Hematopoietic multipotent progenitor cell treated with erythropoietin and hydrocortisone succinate and interleukin-3 and kit ligand, for 17 days (in vitro differentiated cells): ENCODE measurements around the gene TMC2.

ENCODE experiments used
- DNase-seq: peaks from one replicate; pipeline ENCODE4 v3.0.0-alpha.2; 2015; ENCODE audit warnings: low spot score

The TMC2 gene

DNA sequence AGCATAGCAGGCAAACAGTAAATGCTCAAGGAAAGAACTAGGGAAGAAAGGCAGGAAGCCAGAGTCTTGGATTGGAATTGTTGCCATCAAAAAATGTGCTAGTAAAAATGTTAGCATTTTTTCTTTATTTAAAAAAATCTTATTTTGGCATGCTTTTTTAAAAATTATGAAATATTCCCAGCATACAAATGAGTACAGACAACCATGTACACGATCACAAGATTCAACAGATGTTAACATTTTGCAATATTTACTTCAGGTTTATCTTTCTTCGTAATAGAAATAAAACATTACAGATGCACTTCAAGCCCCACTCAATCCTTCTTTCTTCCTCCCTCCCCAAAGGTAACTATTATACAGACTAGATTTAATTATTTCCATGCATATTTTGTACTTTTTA lies 88.7 kb downstream of the TMC2 start:
- no peak for DNase-seq

DNA sequence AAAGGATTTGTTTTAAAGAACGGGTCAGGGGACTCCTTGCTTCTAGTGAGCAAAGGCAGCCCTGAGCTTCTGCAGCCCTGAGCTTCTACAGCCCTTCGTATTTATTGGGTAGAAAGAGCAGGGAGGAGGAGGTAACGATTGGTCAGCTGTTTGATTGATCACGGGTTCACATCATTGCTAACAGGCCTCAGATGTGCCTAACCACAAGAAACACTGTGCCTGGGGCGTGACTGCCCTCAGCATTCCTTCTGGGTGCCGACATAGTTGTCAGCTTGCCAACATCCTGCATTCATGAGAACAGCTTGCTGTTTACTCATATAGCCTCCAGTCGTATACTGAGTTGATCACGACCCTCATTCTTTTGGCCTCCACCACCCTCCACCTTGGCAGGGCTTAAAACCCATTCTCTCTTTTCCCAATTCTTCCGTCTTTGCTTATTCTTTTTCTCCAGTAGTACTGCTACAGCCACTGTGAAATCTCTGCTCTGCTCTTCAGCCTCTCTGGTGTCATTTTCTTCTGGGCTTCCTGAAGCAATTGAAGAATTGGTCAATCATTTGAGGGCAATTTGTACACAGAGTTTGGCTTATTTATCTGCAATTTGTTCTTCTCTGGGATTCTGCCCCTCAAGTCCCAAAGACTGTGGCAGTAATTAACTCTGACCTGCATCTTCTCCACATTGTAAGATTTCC lies 90.6 kb downstream of the TMC2 start:
- no peak for DNase-seq

DNA sequence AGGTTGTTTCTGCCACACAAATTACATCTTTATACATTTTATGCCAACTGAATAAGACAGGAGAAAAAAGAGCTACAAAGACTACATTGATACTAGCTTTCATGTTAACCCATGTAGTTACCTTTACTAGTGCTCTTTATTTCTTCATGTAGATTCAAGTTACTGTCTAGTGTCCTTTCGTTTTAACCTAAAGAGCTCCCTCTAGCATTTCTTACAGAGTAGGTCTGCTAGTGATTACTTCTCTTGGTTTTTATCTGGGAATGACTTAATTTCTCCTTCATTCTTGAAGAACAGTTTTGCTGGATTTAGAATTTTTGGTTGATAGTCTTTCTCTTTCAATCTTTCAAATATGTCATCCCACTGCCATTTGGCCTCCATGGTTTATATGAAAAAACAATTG lies 94.9 kb downstream of the TMC2 start:
- no peak for DNase-seq

DNA sequence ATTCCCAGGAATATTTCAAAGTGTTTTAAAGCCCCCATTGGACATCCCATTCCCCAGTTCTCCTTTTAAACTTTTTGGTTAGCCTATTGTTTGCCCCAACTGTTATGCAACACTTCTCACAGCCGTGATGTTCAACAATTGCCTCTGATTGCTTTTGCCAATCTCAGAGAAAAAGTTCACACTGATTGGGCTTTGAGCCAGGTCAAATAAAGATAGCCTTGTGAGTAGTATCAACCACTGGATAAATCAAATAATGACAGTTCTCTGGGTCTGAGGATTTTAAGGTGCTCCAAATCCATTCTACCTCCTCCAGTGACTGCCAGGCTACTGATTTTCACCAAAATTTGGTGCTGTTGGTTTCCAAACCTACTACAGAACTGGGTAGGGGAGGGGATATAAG lies 97.0 kb downstream of the TMC2 start:
- no peak for DNase-seq

DNA sequence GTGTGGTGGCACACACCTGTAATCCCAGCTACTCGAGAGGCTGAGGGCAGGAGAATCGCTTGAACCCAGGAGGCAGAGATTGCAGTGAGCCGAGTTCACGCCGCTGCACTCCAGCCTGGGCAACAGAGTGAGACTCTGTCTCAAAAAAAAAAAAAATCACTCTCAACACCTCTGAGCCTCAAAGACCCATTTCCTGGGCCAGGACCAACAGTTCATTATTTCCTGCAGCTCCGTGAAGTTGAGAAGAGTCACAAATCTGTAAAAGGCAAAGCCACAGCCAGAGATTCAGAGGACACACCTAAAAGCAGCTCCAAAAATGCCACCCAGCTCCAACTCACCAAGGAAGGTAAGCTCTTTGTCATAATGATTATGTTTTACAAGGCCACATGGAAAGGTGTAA lies 100.9 kb downstream of the TMC2 start:
- no peak for DNase-seq

DNA sequence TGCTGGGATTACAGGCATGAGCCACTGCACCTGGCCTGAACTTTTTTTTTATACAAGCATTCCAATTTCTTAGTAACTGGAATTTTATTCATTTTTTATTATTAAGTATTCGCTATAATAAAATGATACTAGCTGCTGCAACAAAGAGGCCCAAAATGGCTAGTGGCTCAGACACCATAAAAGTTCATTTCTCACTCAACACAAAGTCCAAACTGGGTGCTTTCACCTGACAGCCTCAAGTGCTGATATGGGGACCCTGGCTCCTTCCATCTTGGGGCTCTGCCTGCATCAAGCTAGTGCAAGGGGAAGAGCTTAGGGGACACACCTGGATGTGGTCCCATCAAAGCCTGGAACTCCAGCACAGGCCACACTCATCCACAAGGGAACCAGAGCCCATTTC lies 103.9 kb downstream of the TMC2 start:
- DNase-seq: no peak

DNA sequence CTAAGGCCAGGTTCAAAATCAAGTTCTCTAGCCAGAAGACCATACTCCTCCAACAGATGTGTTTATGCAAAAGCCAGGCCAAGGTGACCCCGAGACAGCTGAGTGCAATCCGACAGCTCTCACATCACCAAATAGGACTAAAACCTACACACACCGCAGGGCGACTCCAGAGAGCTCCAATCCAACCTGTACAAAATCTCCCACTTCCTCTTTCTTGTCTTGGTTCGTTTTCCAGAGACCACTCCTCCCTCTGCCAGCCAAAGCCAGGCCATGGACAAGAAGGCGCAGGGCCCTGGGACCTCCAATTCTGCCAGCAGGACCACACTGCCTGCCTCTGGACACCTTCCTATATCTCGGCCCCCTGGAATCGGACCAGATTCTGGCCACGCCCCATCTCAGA lies 104.5 kb downstream of the TMC2 start:
- no peak for DNase-seq

DNA sequence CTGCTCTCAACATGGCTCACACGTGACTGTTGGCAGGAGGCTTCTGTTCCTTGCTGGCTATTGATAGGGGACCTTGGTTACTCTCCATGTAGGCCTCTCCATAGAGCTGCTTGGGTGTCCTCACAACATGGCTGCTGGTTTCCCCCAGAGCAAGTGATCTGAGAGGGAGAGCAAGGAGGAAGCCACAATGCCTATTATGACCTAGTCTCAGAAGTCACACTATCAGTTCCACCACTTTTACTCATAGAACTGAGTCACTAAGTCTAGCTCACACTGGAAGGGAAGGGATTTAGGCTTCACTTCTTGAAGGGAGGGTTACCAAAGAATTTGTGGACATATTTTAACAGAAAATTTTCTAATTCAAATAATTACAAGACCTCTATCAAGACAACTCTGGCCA lies 107.3 kb downstream of the TMC2 start:
- no peak for DNase-seq

DNA sequence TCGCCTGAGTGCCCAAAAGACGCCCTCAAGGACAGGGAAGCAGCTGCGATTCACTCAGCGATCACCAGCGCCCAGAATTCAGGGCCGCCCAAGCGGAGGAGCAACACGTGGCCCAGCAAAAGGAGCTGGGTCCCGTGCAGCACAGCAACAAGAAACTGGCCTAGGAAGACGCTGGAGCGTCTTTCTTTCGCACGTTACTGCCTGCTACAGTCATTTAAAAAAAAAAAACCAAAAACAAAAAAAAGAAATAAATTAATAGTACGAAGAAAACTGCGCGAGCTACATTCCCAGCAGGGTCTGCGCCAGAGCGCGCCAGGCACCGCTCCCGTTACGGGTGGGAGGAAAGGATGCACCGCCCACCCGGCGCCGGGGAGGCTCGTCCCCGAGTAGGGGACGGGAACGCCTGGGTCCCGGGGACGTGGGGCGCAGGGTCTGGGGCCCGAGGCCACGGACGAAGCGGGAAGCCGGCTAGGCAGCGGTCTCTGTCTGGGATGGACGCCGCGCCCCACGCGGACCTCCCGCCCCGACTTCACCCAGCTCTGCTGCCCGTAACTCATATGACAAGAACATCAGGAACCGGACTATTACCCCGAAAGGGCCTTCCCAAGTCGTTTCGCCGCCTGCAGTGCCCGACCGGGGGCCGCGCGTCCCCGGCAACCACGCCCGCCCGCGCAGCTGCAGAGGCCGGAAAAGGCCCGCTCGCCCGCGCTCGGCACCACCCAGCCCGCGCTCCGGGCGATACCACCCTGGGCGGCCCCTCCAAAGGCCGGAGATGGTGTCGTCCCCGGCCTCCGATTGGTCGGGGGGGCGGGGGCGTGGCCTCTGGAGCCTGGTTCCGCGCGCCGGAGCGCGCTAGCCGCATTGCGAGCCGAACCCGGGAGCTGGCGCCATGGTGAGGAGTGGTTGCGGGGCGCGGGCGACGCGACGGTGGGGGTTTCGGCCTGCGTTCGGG lies 115.7 kb downstream of the TMC2 start, which contains the start of gene NOP56:
Gene NOP56 (plus strand): TSS at position 861 of the 952 bp plus-strand sequence. CDS start 29 bp downstream, at position 890.
- peak; percentile 91 for DNase-seq

DNA sequence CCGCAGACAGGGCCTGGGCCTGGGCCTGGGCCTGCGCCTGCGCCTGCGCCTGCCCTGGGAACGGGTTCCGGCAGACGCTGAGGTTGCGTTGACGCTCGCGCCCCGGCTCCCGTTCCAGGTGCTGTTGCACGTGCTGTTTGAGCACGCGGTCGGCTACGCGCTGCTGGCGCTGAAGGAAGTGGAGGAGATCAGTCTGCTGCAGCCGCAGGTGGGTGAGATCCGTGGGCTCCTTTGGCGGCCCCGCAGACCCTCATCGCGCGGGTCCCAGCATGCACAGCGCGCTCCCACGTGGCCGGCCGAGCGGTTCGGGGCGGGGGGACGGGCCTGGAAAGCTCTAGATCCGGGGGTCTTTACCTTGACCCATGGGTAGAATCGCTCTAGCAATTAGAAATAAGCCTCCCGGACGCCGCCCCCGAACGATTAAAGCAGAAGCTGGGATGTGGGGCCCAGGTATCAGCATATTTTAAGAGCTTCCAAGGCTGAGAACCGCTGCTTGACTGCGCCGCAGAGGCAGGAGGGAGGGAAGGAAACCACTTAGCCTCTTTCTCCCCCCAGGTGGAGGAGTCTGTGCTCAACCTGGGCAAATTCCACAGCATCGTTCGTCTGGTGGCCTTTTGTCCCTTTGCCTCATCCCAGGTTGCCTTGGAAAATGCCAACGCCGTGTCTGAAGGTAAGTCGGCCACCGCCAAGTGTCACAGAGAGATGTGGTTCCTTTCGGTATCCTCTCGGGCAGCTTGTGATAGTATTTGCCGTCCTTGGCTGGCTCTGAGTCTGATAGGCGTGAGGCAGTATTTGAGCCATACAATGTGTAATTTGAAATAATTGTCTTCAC lies 116.6 kb downstream of the TMC2 start:
- peak; percentile 15 for DNase-seq

DNA sequence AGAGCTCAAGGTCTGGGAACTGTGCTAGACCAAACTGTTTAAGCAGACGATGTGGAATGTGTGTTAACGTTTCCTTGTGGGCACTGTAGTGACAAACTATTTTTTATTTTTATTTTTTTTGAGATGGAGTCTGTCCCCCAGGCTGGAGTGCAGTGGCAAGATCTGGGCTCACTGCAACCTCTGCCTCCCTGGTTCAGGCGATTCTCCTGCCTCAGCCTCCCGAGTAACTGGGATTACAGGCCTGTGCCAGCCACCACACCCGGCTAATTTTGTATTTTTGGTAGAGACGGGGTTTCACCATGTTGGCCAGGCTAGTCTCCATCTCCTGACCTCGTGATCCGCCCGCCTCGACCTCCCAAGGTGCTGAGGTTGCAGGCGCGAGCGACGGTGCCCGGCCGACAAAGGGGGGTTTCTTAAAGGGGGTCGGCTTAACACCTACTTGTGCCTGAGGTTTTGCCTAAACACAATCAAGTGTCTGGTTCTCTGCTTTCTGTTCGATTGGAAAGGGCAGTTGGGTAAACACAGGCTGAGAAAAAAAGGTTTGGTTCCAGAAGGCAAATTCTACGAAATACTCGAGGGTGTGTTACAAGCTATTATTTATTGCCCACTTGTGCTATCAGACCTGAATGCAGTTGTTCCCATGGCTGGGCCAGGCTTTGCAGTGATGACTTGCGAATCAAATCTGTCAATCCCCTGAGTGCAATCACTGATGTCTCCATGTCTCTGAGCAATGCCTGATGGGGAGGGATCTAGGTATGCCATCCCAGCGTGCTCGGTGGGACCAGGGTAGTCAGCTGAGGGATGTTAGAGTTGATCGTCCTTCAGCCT lies 117.4 kb downstream of the TMC2 start:
- DNase-seq: no peak

DNA sequence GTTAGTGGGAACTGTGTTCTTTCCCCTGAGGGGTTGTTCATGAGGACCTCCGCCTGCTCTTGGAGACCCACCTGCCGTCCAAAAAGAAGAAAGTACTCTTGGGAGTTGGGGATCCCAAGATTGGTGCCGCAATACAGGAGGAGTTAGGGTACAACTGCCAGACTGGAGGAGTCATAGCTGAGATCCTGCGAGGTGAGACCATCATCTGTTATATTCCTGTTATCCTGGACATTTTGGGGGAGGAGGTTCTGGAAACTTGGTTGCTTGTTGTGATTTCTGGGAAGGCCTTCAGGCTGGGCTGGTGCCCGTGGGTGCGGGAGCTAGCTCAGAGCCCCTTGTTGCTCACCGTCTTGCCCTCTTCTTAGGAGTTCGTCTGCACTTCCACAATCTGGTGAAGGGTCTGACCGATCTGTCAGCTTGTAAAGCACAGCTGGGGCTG lies 118.0 kb downstream of the TMC2 start:
- no peak for DNase-seq

DNA sequence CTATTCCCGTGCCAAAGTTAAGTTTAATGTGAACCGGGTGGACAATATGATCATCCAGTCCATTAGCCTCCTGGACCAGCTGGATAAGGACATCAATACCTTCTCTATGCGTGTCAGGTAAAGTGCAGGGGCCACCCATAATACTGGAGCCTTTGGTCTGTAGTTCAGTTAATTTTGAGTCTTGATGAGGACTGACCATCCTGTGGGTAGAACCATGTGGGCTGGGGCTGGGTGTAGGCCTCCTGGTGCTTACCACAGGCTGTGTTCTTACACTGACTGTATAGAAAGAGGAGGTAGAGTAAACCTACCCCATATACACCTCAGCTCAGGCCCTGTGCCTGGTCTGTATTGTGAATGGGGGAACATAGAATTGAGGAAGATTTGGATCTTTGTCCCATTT lies 118.5 kb downstream of the TMC2 start:
- DNase-seq: no peak

DNA sequence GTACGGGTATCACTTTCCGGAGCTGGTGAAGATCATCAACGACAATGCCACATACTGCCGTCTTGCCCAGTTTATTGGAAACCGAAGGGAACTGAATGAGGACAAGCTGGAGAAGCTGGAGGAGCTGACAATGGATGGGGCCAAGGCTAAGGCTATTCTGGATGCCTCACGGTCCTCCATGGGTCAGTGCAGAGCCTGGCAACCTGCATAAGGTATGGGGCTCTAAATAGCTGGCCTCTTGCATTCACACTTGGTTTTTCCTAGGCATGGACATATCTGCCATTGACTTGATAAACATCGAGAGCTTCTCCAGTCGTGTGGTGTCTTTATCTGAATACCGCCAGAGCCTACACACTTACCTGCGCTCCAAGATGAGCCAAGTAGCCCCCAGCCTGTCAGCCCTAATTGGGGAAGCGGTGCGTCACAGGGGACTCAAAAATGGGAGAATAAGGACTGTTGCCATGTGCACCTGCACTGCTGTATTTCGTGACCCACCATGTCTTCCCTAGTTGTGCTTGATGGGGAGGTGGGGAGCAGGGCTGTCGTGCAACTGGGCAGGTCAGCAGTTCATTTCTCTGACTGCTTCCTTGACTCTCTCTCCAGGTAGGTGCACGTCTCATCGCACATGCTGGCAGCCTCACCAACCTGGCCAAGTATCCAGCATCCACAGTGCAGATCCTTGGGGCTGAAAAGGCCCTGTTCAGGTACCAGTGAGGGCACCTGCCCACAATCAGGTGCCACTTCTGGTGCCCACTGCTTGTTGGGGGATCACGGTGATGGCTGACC lies 119.2 kb downstream of the TMC2 start:
- no peak for DNase-seq

DNA sequence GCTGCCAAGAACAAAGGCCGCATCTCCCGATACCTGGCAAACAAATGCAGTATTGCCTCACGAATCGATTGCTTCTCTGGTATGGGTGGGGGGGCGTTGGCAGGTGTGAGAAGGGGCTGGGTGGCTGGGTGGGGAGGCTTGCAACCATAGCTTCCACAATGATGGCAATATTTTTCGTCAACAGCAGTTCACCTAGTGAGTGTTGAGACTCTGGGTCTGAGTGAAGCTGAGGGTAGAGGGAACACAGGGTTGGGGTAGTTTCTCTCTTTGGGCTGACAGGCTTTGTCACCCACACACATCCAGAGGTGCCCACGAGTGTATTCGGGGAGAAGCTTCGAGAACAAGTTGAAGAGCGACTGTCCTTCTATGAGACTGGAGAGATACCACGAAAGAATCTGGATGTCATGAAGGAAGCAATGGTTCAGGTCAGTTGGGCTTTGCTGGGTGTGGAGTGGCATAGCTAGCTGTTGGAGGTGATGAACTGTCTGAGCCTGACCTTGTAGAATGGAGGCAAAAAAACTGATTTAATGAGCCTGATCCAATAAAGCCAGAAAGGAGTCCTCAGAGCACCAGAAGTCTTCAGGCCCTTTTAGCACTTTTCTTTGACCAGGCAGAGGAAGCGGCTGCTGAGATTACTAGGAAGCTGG lies 120.2 kb downstream of the TMC2 start:
- DNase-seq: no peak

DNA sequence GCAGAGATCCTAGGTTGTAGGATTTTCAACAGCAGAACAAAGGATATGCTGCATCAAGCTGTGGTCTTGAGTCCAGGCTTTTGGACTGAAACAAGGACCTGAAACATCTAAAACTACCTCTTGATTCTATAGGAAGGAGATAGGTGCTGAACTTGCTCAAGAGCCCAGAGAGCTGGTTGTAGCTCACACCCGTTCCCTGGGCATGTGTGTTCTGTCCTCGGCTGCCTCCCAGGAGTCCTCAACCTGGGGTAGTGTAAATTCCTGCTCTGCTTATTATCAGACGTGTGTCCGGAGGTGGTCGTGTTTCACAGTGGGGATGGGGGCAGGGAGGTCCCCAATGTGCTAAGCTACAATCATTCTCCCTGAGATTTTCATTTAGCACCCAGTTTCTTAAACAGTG lies 120.9 kb downstream of the TMC2 start:
- DNase-seq: no peak

DNA sequence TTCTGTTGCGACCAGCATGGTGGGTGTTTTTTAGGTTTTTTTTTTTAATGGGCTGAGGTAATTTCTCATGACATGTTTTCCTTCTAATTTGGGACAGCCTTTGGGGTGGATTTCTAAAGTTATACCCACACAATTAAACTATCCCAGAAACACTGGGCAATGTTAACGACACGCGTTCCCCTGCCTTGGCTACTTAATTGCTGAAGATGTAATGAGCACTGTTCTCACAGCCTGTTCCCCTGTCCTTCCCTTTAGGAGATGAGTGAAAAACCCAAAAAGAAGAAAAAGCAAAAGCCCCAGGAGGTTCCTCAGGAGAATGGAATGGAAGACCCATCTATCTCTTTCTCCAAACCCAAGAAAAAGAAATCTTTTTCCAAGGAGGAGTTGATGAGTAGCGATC lies 121.3 kb downstream of the TMC2 start:
- DNase-seq: no peak

DNA sequence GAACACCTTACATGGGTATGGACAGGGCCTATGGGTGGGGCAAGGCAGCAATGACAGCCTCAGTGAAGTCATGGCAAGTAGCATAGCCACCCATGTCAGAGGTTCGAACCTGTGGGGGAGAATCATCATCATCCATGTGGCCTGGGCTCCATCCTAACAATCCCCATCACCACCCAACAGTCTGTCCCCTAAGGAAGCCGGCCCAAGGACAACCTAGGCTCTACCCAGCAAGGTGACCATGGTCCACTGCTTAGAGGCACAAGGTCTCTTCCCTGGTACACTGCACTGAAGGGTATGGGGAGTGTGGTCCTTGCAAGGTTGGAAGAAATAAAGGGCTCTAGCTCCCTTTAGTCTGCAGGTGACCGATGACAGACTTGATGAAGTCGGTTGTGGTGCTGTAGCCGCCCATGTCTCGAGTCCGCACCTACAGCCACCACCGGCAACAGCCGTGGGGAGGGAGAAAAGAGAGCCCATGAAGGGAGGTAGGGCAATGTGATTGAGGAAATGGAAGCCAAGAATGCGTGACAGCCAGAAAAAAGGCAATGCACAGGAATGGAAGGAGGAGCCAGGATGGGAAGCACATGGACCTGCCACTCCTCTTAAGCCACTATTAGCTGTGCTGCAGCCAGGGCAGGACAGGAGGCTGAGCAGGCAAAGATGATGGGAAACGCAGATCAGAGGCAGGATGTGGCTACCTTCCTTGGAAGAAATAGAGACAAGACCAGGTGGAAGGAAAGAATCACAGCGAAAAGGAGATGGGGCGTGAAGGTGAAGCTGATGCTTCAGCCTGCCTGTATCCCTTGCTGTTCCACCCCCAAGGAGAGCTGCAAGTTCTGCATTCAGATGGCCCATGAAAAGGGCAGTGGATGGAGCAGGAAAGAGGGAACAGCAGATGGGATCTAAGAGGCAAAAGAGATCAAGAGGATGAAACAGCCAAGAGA lies 122.3 kb downstream of the TMC2 start:
- no peak for DNase-seq

DNA sequence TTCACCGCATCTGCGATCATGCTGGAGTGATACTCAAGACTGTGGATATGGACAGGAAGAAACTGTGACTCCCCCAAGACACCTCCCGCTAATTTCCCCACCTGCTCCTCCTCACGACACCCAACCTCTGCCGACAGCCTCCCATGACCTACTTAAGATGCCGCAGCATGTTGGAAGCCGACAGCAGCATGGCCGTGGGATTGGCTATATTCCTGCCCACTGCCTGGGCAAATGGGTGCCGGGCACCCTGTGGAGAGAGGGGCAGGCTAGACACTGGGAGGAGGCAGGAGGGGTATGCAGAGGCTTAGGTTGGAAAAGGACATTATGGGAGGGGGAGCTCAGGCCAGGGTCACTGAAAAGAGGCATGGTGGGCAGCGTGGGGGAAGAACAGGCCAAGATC lies 123.2 kb downstream of the TMC2 start:
- no peak for DNase-seq
